DND-41 (cell line): Measurements from ENCODE around the gene RGS7.

Source experiments
- ATAC-seq: fragments of 200-7000 bp; cut with Tn5 transposase; 3 replicates; pipeline ENCODE4 v1.9.1; 2021; ENCODE audit warnings: low read depth; ENCODE audit not compliant: insufficient read depth
- DNase-seq: peaks from one replicate; pipeline ENCODE4 v3.0.0-alpha.2; 2020
- H2AFZ ChIP-seq: 2 replicates; pipeline ENCODE4 v1.6.0; 2012; ENCODE audit warnings: low read depth, low read length
- H3K27ac ChIP-seq: 2 replicates; pipeline ENCODE4 v1.5.1; 2012; ENCODE audit warnings: low read length, inconsistent platforms
- H3K27me3 ChIP-seq: fragments of 200-600 bp; sonication (generic); 2 replicates; pipeline ENCODE4 v1.6.0; 2012; ENCODE audit warnings: low read length, mild to moderate bottlenecking, inconsistent platforms; ENCODE audit not compliant: insufficient read depth, poor library complexity
- H3K36me3 ChIP-seq: 2 replicates; pipeline ENCODE4 v1.5.1; 2012; ENCODE audit warnings: low read length, inconsistent platforms; ENCODE audit not compliant: insufficient read depth
- H3K4me1 ChIP-seq: 2 replicates; pipeline ENCODE4 v1.5.1; 2012; ENCODE audit warnings: mild to moderate bottlenecking, low read length; ENCODE audit not compliant: insufficient read depth
- H3K4me2 ChIP-seq: 2 replicates; pipeline ENCODE4 v1.6.0; 2012; ENCODE audit warnings: mild to moderate bottlenecking, moderate library complexity, low read length, inconsistent platforms; ENCODE audit not compliant: insufficient read depth
- H3K4me3 ChIP-seq, 2 experiments: fragments of 200-600 bp in 1 of 2; shearing (Covaris generic) in 1 of 2; 2 replicates each; pipeline ENCODE4 v1.5.1; 2012 to 2016; ENCODE audit warnings: inconsistent platforms in 2 of 2, low read length in 2 of 2, mild to moderate bottlenecking in 2 of 2, low read depth in 1 of 2, moderate library complexity in 1 of 2
- H3K79me2 ChIP-seq: 2 replicates; pipeline ENCODE4 v1.6.0; 2012; ENCODE audit warnings: low read length, inconsistent platforms; ENCODE audit not compliant: insufficient read depth
- H3K9ac ChIP-seq: 2 replicates; pipeline ENCODE4 v1.6.0; 2012; ENCODE audit warnings: low read depth, mild to moderate bottlenecking, inconsistent platforms, low read length, moderate library complexity
- H3K9me3 ChIP-seq: 2 replicates; pipeline ENCODE4 v1.5.1; 2012; ENCODE audit warnings: low read length, moderate library complexity, mild to moderate bottlenecking, inconsistent platforms; ENCODE audit not compliant: insufficient read depth, severe bottlenecking
- H4K20me1 ChIP-seq: 2 replicates; pipeline ENCODE4 v1.6.0; 2012; ENCODE audit warnings: low read length; ENCODE audit not compliant: insufficient read depth
- EZH2 ChIP-seq: IDR thresholded peaks from 3 replicates; pipeline ENCODE4 v1.6.1; 2012; ENCODE audit warnings: borderline replicate concordance, low read depth, mild to moderate bottlenecking, moderate library complexity, low read length, inconsistent platforms; ENCODE audit not compliant: severe bottlenecking
- TF ChIP-seq, protein P1 (sequence below): IDR thresholded peaks from 2 replicates; pipeline ENCODE4 v1.5.1; 2012; ENCODE audit warnings: borderline replicate concordance, low read length, moderate library complexity, mild to moderate bottlenecking; ENCODE audit not compliant: poor library complexity, severe bottlenecking; ENCODE audit errors: extremely low read depth

The RGS7 gene

DNA sequence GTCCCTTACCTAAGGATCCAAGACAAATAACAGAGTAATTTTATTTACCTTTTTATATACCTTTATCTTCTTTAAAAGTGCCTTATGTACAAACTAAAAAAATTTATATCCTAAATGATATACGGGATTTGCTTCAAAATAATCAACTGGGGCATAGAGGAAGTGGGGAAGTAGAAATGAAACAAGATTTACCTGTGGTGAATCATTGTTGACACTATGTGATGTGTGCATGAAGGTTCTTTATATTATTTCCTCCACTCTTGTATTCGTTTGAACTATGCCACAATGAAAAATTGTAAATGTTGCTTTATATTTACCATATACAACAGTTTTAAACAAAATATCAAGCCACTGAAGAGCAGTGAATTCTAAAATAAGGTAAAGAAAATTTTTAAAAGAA lies 13.0 kb downstream of the RGS7 start:
- Histone ChIP-seq H2AFZ (no peak overlapping the region), H3K4me3 (no peak overlapping the region), H3K4me2 (no peak overlapping the region), H3K9me3 (no peaks in the 10 kb centered on the region), H3K4me1 (no peaks in the 10 kb centered on the region), H4K20me1 (no peaks in the 10 kb centered on the region), H3K36me3 (no peaks in the 10 kb centered on the region), H3K9ac (no peak overlapping the region), H3K27ac (no peak overlapping the region), H3K27me3 (no peaks in the 10 kb centered on the region), H3K79me2 (no peaks in the 10 kb centered on the region)
- DNase-seq: no peak
- ATAC-seq: no peak
- no peak for TF ChIP-seq EZH2
- TF ChIP-seq, protein P1, sequence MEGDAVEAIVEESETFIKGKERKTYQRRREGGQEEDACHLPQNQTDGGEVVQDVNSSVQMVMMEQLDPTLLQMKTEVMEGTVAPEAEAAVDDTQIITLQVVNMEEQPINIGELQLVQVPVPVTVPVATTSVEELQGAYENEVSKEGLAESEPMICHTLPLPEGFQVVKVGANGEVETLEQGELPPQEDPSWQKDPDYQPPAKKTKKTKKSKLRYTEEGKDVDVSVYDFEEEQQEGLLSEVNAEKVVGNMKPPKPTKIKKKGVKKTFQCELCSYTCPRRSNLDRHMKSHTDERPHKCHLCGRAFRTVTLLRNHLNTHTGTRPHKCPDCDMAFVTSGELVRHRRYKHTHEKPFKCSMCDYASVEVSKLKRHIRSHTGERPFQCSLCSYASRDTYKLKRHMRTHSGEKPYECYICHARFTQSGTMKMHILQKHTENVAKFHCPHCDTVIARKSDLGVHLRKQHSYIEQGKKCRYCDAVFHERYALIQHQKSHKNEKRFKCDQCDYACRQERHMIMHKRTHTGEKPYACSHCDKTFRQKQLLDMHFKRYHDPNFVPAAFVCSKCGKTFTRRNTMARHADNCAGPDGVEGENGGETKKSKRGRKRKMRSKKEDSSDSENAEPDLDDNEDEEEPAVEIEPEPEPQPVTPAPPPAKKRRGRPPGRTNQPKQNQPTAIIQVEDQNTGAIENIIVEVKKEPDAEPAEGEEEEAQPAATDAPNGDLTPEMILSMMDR: no peak

DNA sequence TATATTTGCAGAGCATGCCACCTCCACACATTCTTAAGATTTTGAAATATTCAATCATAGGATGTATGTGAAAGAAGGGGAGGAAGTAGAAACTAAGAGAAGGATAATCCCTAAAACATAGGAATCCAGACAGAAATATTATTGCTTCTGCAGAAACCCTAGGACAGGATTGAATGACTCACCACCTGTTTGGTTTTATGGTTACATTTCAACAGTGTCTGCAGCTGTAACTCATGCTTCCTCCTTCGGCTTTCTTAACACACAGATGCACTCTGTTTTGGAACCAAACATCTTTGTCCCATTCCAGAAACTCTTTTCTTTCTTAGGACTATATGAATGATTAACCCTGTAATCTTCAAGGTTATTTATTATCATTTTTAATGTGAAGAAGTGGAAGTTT lies 20.7 kb downstream of the RGS7 start:
- Histone ChIP-seq H3K9me3 (no peaks in the 10 kb centered on the region), H3K9ac (no peak overlapping the region), H3K27ac (no peak overlapping the region), H2AFZ (no peak overlapping the region), H3K4me1 (no peaks in the 10 kb centered on the region), H3K4me2 (no peak overlapping the region), H3K79me2 (no peaks in the 10 kb centered on the region), H3K27me3 (no peaks in the 10 kb centered on the region), H4K20me1 (no peaks in the 10 kb centered on the region), H3K4me3 (no peak overlapping the region), H3K36me3 (no peaks in the 10 kb centered on the region)
- no peak for TF ChIP-seq EZH2
- TF ChIP-seq, protein P1: no peak
- DNase-seq (no peak), ATAC-seq (no peak)

DNA sequence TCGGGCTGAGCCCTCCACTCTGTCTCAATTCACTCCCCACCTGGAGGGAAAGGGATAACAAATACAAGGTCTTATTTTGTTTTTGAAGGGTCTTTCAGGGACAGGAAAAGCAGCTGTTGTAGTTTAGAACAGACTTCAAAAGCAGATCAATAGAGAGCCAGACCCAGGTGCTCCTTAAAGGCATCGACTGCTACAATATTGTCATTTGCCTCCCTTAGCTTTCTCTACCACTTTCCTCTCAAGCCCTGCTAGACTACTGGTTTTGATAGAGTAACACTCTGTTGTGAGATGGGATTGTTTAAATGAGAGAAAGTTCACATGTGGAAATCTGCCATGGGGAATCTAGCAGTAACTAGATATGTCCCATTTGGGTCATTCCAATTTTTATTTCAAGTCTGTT lies 24.0 kb downstream of the RGS7 start:
- H2AFZ ChIP-seq: no peak overlapping the region
- no peak overlapping the region for H3K27ac ChIP-seq
- H3K4me1 ChIP-seq: no peaks in the 10 kb centered on the region
- no peaks in the 10 kb centered on the region for H3K27me3 ChIP-seq
- no peak overlapping the region for H3K4me2 ChIP-seq
- no peaks in the 10 kb centered on the region for H3K9me3 ChIP-seq
- H3K9ac ChIP-seq: no peak overlapping the region
- no peaks in the 10 kb centered on the region for H3K79me2 ChIP-seq
- ATAC-seq: no peak
- H3K36me3 ChIP-seq: no peaks in the 10 kb centered on the region
- no peak for DNase-seq
- H3K4me3 ChIP-seq: no peak overlapping the region
- no peak for TF ChIP-seq EZH2
- TF ChIP-seq, protein P1: no peak
- H4K20me1 ChIP-seq: no peaks in the 10 kb centered on the region

DNA sequence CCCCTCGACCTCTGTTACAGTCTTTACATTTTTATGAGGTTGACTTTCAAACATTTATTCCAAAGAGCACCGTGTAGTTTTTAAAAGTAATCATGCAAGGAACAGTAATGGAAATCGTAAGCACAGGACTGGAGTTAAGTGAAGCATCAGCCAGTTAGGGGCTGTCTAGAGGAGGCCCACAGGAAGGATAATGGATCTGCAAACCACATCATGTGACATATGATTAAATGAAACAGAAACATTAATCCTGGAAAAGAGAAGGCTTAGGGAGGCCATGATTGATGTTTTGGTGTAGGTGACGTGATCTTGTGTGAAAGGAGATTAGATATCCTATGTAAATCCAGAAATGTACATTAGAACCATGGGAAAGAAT lies 25.0 kb downstream of the RGS7 start:
- no peaks in the 10 kb centered on the region for H3K4me1 ChIP-seq
- H3K9ac ChIP-seq: no peak overlapping the region
- no peak overlapping the region for H3K4me3 ChIP-seq
- no peaks in the 10 kb centered on the region for H3K79me2 ChIP-seq
- H3K27ac ChIP-seq: no peak overlapping the region
- DNase-seq (no peak), ATAC-seq (no peak)
- H3K4me2 ChIP-seq: no peak overlapping the region
- no peaks in the 10 kb centered on the region for H3K36me3 ChIP-seq
- H4K20me1 ChIP-seq: no peaks in the 10 kb centered on the region
- no peak overlapping the region for H2AFZ ChIP-seq
- TF ChIP-seq EZH2: no peak
- TF ChIP-seq, protein P1: no peak
- no peaks in the 10 kb centered on the region for H3K9me3 ChIP-seq
- H3K27me3 ChIP-seq: no peaks in the 10 kb centered on the region
